ENCODE results near the gene NPL. TPM values are rescaled to one million over a fixed set of nuclear protein-coding genes. Genes with fewer than 3 reads are reported as not detected.

Gene NPL
- polyA plus RNA-seq, 1 donor from 2014 or later, result 1.2 TPM

DNA sequence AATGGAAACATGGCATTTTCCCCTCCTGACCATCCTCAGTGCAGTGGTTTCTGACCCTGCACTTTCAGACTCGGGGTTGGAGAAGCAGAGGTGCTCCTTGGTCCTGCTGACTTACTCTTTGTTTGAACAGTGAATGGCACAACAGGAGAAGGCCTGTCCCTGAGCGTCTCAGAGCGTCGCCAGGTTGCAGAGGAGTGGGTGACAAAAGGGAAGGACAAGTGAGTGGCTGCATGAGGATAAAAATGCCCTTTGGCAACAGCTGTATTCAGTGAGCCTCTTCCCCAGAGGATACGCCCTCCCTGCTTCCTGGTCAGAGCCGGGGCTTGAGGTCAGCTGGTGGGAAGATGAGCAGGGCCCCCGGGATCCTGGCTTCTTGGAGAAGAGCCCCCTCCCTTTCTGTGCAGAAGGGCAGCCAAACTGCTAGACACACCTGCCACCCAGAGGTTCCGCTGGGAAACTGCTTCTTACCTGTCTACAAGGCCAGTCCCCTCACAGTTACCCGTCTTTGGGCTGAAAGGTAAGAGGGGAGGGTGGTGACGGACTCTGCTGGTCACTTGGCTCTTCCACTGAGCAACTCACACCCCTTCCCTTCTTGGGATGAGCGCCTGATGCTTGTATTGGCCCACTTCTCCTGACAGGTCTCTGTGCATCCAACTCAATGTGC is 16.6 kb downstream of the NPL start:
- Histone ChIP-seq H3K4me3 (ENCODE audit: low read length) (no peak overlapping the region), H3K4me2 (ENCODE audit: low read length) (no peak overlapping the region), H2AFZ (ENCODE audit: low read depth, low read length) (no peak overlapping the region), H3K9me3 (ENCODE audit: low read length) (no peaks in the 10 kb centered on the region), H3F3A (ENCODE audit: insufficient read depth, low read length, poor library complexity, severe bottlenecking) (no peaks in the 10 kb centered on the region), H4K20me1 (ENCODE audit: insufficient read depth) (no peaks in the 10 kb centered on the region), H3K79me2 (replicated peaks; ENCODE audit: insufficient read depth, low read length) (no peaks in the 10 kb centered on the region), H3K27ac (ENCODE audit: low read length) (no peak overlapping the region), H3K27me3 (ENCODE audit: insufficient read depth, low read depth, low read length) (no peaks in the 10 kb centered on the region), H3K36me3 (ENCODE audit: insufficient read depth, low read length) (no peaks in the 10 kb centered on the region), H3K9ac (ENCODE audit: low read length) (no peak overlapping the region), H3K9me2 (ENCODE audit: insufficient read depth, low read length) (no peaks in the 10 kb centered on the region)
- TF ChIP-seq POLR2AphosphoS5 (IDR thresholded peaks at IDR 0.05), result no peak
- TF ChIP-seq RAD21 (conservative IDR thresholded peaks at IDR 0.05), result peak; percentile 36

DNA sequence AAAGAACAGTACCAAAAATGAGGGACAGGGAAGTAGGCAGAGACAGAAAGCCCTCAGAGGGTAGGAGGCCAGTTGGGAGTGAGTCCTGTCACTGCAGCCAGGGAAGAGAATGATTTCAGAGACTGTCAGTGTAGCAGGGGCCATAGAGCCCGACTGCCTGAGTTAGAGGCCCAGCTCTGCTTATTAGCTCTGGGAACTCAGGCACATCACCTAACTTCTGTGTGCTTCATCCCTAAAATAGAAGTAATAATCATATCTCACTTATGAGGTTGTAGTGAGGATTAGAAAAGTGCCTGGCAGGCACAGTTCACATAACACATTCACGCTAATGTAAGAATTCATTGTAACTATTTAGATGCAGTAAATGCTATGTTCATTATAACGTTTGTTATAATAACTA is 18.3 kb downstream of the NPL start:
- no peaks in the 10 kb centered on the region for H3K36me3 ChIP-seq (ENCODE audit: insufficient read depth, low read length)
- no peak overlapping the region for H3K4me3 ChIP-seq (ENCODE audit: low read length)
- no peak overlapping the region for H2AFZ ChIP-seq (ENCODE audit: low read depth, low read length)
- H3K27me3 ChIP-seq (ENCODE audit: insufficient read depth, low read depth, low read length), result no peaks in the 10 kb centered on the region
- no peaks in the 10 kb centered on the region for H3K9me3 ChIP-seq (ENCODE audit: low read length)
- H3K9me2 ChIP-seq (ENCODE audit: insufficient read depth, low read length), result no peaks in the 10 kb centered on the region
- no peak overlapping the region for H3K27ac ChIP-seq (ENCODE audit: low read length)
- TF ChIP-seq EP300 (conservative IDR thresholded peaks at IDR 0.05; ENCODE audit: poor library complexity, severe bottlenecking) (no peak), RAD21 (conservative IDR thresholded peaks at IDR 0.05) (no peak), SMC3 (conservative IDR thresholded peaks at IDR 0.05; ENCODE audit: poor library complexity) (no peak), EZH2 (IDR thresholded peaks at IDR 0.05; ENCODE audit: borderline replicate concordance, insufficient read depth, low read length, poor library complexity, severe bottlenecking) (no peak), TAF1 (IDR thresholded peaks at IDR 0.05; ENCODE audit: low read depth) (no peak), MXI1 (conservative IDR thresholded peaks at IDR 0.05; ENCODE audit: poor library complexity, severe bottlenecking) (no peak), POLR2AphosphoS5 (IDR thresholded peaks at IDR 0.05) (no peak), CTCF (IDR thresholded peaks at IDR 0.05; ENCODE audit: poor library complexity, severe bottlenecking) (no peak), REST (IDR thresholded peaks at IDR 0.05; ENCODE audit: borderline replicate concordance) (no peak)
- no peaks in the 10 kb centered on the region for H4K20me1 ChIP-seq (ENCODE audit: insufficient read depth)
- H3K79me2 ChIP-seq (replicated peaks; ENCODE audit: insufficient read depth, low read length), result no peaks in the 10 kb centered on the region
- no peak overlapping the region for H3K4me2 ChIP-seq (ENCODE audit: low read length)
- no peaks in the 10 kb centered on the region for H3F3A ChIP-seq (ENCODE audit: insufficient read depth, low read length, poor library complexity, severe bottlenecking)
- no peak overlapping the region for H3K9ac ChIP-seq (ENCODE audit: low read length)
